HCT116 (cell line): ENCODE results near the gene FAM83G. TPM values are rescaled to one million over a fixed set of nuclear protein-coding genes. Genes with fewer than 3 reads are reported as not detected.

ENCODE experiments used
- ATAC-seq: fragments of 200-7000 bp; cut with Tn5 transposase; 2 replicates; pipeline ENCODE4 v1.9.1; 2020; ENCODE audit warnings: mild to moderate bottlenecking, moderate library complexity
- BruUV-seq: library from RNA; stranded (reverse); fragments of 400-500 nt; replicated peaks from 2 replicates; lab custom pipeline; 2021; lab: Mats Ljungman, UMichigan
- CTCF ChIA-PET: fragments of 300-600 bp; sonication (Branson Sonifier 250); formaldehyde crosslinking; loops from one replicate; lab custom pipeline; 2021; ENCODE audit warnings: antibody characterized with exemption; lab: Charles Lee
- POLR2A ChIA-PET: fragments of 300-600, 350-600 bp; sonication (Branson Sonifier 250); formaldehyde crosslinking; loops from one replicate; lab custom pipeline; 2021; ENCODE audit warnings: antibody characterized with exemption; lab: Charles Lee
- RAD21 ChIA-PET, 2 experiments: fragments of 300-600 bp; sonication (Branson Sonifier 250); formaldehyde crosslinking; loops; one replicate each; lab custom pipeline; 2023; ENCODE audit warnings: low total read pairs in 2 of 2; ENCODE audit not compliant: uncharacterized antibody in 2 of 2, unreplicated experiment in 2 of 2, low non-redundant PET in 1 of 2; lab: Charles Lee
- DNase-seq: peaks from one replicate; pipeline ENCODE4 v3.0.0-alpha.2; 2010; ENCODE audit warnings: low read depth, low spot score
- H2AFZ ChIP-seq: fragments of 200-600 bp; shearing (Covaris generic), sonication (generic); 2 replicates; pipeline ENCODE4 v1.6.1; 2017; ENCODE audit warnings: low read depth, mixed run types, mixed read lengths, antibody characterized with exemption, low read length; ENCODE audit not compliant: poor library complexity, severe bottlenecking
- H3K27ac ChIP-seq: 2 replicates; pipeline ENCODE4 v1.5.1; 2012; ENCODE audit warnings: low read depth, low read length
- H3K27me3 ChIP-seq: fragments of 200-600 bp; sonication (generic); 2 replicates; pipeline ENCODE4 v1.6.1; 2016; ENCODE audit warnings: mixed run types, low read length, mixed read lengths; ENCODE audit not compliant: insufficient read depth
- H3K36me3 ChIP-seq, 2 experiments: fragments of 200-500 bp in 1 of 2; fragments of 200-600 bp in 1 of 2; sonication (Bioruptor generic) in 1 of 2; sonication (generic) in 1 of 2; 2 replicates each; pipeline versions ENCODE4 v1.5.1 to v1.6.1; 2014 to 2016; ENCODE audit warnings: low read length in 2 of 2, inconsistent platforms in 1 of 2, mixed read lengths in 1 of 2, mixed run types in 1 of 2; ENCODE audit not compliant: insufficient read depth in 2 of 2, control insufficient read depth in 1 of 2
- H3K4me1 ChIP-seq, 2 experiments: fragments of 200-600 bp in 1 of 2; sonication (generic) in 1 of 2; 2 replicates each; pipeline versions ENCODE4 v1.5.1 to v1.6.1; 2012 to 2017; ENCODE audit warnings: low read length in 2 of 2, inconsistent platforms in 1 of 2, mild to moderate bottlenecking in 1 of 2, mixed read lengths in 1 of 2, mixed run types in 1 of 2, moderate library complexity in 1 of 2; ENCODE audit not compliant: insufficient read depth in 2 of 2, control insufficient read depth in 1 of 2
- H3K4me2 ChIP-seq: fragments of 200-600 bp; sonication (generic); 2 replicates; pipeline ENCODE4 v1.6.1; 2017; ENCODE audit warnings: mixed run types, low read length, mixed read lengths
- H3K4me3 ChIP-seq, 2 experiments: fragments of 200-600 bp in 1 of 2; sonication (generic) in 1 of 2; replicated peaks in 1 of 2; 2 replicates each; pipeline ENCODE4 v1.5.1; 2011 to 2016; ENCODE audit warnings: low read length in 2 of 2, control low read depth in 1 of 2, low read depth in 1 of 2, mild to moderate bottlenecking in 1 of 2, mixed read lengths in 1 of 2, mixed run types in 1 of 2
- H3K79me2 ChIP-seq: fragments of 200-600 bp; sonication (generic); 2 replicates; pipeline ENCODE4 v1.6.1; 2017; ENCODE audit warnings: mild to moderate bottlenecking, mixed run types, low read length, moderate library complexity, mixed read lengths; ENCODE audit not compliant: insufficient read depth
- H3K9ac ChIP-seq: fragments of 200-600 bp; sonication (generic); 2 replicates; pipeline ENCODE4 v1.6.1; 2016; ENCODE audit warnings: low read length, mixed read lengths
- H3K9me2 ChIP-seq: fragments of 200-600 bp; sonication (generic), shearing (Covaris generic); 2 replicates; pipeline ENCODE4 v1.6.1; 2017; ENCODE audit warnings: mixed run types, mild to moderate bottlenecking, moderate library complexity; ENCODE audit not compliant: insufficient read depth
- H3K9me3 ChIP-seq, 2 experiments: fragments of 200-500 bp in 1 of 2; fragments of 200-600 bp in 1 of 2; sonication (Bioruptor generic) in 1 of 2; sonication (generic) in 1 of 2; 2 replicates each; pipeline ENCODE4 v1.6.1; 2014 to 2017; ENCODE audit warnings: low read length in 2 of 2, mixed read lengths in 2 of 2, inconsistent platforms in 1 of 2, low read depth in 1 of 2, mild to moderate bottlenecking in 1 of 2, mixed run types in 1 of 2, moderate library complexity in 1 of 2; ENCODE audit not compliant: control insufficient read depth in 1 of 2, insufficient read depth in 1 of 2
- H4K20me1 ChIP-seq: fragments of 200-600 bp; sonication (generic), shearing (Covaris generic); 2 replicates; pipeline ENCODE4 v1.6.1; 2017; ENCODE audit warnings: mixed run types, mild to moderate bottlenecking, moderate library complexity; ENCODE audit not compliant: insufficient read depth
- CBX3 ChIP-seq: IDR thresholded peaks from 2 replicates; pipeline ENCODE4 v1.6.1; 2012; ENCODE audit warnings: low read depth
- CEBPB ChIP-seq: IDR thresholded peaks from 2 replicates; pipeline ENCODE4 v1.6.1; 2012; ENCODE audit warnings: low read depth
- EGR1 ChIP-seq: IDR thresholded peaks from 2 replicates; pipeline ENCODE4 v1.6.1; 2012; ENCODE audit warnings: low read depth
- POLR2A ChIP-seq: IDR thresholded peaks from 2 replicates; pipeline ENCODE4 v1.7.0; 2011; ENCODE audit warnings: borderline replicate concordance; ENCODE audit not compliant: insufficient read depth, insufficient read length; ENCODE audit errors: extremely low read depth
- POLR2AphosphoS5 ChIP-seq: IDR thresholded peaks from 2 replicates; pipeline ENCODE4 v1.6.1; 2011; ENCODE audit warnings: mild to moderate bottlenecking, low read depth, low read length, moderate library complexity
- SIN3A ChIP-seq: IDR thresholded peaks from 2 replicates; pipeline ENCODE4 v1.6.1; 2012; ENCODE audit warnings: low read depth
- SP1 ChIP-seq: IDR thresholded peaks from 2 replicates; pipeline ENCODE4 v1.6.1; 2012; ENCODE audit warnings: low read depth
- ZNF274 ChIP-seq: fragments of 200-500 bp; sonication (Bioruptor generic); IDR thresholded peaks from 2 replicates; pipeline ENCODE4 v1.6.1; 2014; ENCODE audit warnings: mild to moderate bottlenecking, low read depth, low read length, inconsistent platforms
- intact Hi-C: fragments of 100-400 bp; cut with micrococcal nuclease; formaldehyde crosslinking; loops from 2 replicates; pipeline ENCODE4 v1.10.0; 2022
- total RNA-seq: library from RNA; stranded (reverse); gene quantifications from one replicate; pipeline ENCODE4 v1.2.1, GENCODE V29; 2021; ENCODE audit not compliant: unreplicated experiment
- TF ChIP-seq, protein P1 (sequence below): IDR thresholded peaks from 2 replicates; pipeline ENCODE4 v1.6.1; 2012
- TF ChIP-seq, protein P2 (sequence below): IDR thresholded peaks from 2 replicates; pipeline ENCODE4 v1.6.1; 2011; ENCODE audit warnings: mild to moderate bottlenecking, low read length, moderate library complexity; ENCODE audit not compliant: insufficient replicate concordance; ENCODE audit errors: extremely low read depth

Gene FAM83G
- total RNA-seq, 1 experiment from 2014 or later: 33.9 TPM

DNA sequence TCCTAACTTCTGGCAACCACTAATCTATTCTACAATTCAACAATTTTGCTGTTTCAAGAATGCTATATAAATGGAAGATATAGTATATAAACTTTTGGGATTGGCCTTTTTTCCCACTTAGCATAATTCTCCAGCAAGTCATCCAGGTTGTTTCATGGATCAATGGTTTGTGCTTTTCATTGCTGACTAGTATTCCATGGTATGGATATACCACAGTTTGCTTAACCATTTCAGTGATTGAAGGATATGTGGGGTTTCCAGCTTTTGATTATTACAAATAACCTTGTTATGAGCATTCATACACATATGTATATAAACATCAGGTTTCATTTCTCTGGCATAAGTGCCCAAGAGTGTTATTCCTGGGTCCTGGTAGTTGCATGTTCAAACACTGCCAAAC is 2.1 kb upstream of the FAM83G start (continued):
- TF ChIP-seq EGR1: no peak
- TF ChIP-seq ZNF274: no peak

DNA sequence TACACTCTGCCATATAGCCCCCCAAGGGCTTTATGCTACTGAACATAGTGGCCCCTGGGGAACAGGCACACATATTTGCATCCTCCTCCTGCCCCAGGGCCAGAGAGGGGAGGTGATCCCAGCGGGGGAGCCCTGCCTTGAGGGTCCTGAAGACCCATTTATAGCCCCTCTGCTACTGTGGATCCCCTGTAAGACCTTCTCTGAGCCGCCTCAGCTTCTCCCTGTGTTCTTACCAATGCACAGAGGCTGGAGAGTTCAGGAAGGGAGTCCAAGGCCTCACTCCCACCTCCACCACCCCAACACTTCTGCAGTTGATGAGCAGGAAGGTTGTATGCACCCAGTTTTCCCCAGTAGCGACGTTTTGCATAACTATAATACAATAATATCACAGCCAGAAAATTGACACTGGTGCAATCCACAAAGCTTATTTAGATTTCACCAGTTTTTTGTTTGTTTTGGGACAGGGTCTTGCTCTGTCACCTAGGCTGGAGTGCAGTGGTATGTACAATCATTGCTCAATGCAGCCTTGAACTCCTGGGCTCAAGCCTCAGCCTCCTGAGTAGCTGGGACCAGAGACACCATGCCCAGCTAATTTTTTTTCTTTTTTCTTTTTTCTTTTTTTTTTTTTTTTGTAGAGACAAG is 1.3 kb upstream of the FAM83G start:
- no peak overlapping the region; the same call in 1 of the 2 replicates for H3K9ac ChIP-seq
- no peaks in the 10 kb centered on the region for H3K9me2 ChIP-seq
- H3K36me3 ChIP-seq: peaks cover 5 to 26% of the 10 kb centered on the region in 2 experiments; a peak in 3 of 4 replicates
- peaks cover 35% of the 10 kb centered on the region for H3K79me2 ChIP-seq
- DNase-seq (no peak), ATAC-seq (no peak)
- H4K20me1 ChIP-seq: no peaks in the 10 kb centered on the region; the same call in 1 of the 2 replicates
- intact Hi-C loops: no loop called here
- peaks cover 13 to 36% of the 10 kb centered on the region in 2 experiments; a peak in 3 of 4 replicates for H3K4me1 ChIP-seq
- no peak overlapping the region for H3K4me3 ChIP-seq
- BruUV-seq: no TSS peak
- peak overlapping the region; percentile 100 for H3K4me2 ChIP-seq
- H3K27ac ChIP-seq: no peak overlapping the region; the same call in 1 of the 2 replicates
- TF ChIP-seq SP1 (no peak), CEBPB (no peak), POLR2AphosphoS5 (no peak)
- TF ChIP-seq, protein P1, sequence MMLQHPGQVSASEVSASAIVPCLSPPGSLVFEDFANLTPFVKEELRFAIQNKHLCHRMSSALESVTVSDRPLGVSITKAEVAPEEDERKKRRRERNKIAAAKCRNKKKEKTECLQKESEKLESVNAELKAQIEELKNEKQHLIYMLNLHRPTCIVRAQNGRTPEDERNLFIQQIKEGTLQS: no peak
- RAD21 ChIA-PET: no interaction called here
- H3K27me3 ChIP-seq: no peaks in the 10 kb centered on the region
- POLR2A ChIA-PET: no interaction called here
- no peak overlapping the region for H2AFZ ChIP-seq
- H3K9me3 ChIP-seq: no peaks in the 10 kb centered on the region
- CTCF ChIA-PET: no interaction called here

DNA sequence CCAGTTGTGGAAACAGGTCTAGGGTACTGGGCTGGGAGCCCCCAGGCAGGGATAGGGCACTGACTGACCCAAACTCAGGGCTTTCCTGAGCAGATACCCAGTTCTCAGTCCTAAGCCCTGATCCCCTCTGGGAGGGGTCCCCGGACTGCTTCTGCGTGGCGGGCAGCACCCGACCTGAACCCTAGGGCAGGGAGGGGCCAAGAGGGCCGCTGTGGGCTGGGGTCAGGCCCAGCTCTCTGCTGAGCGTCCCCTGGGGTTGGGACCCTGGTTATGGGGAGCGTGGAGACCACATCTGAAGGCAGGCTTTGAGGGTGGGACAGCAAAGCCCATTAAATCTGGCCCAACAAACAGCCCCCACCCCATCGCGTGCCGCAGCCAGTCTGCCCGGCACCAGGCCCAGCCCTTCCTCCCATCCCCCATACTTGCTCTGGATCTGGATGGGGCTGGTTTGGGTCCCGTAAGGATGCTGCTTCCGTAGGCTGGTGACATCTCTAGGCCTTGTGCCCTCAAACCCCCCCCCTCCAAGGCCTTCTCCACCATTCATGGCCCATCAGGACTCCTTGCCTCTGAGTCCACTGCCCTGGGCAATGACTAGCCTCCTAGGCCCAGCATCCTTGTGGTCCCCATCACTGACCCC is 691 bp upstream of the FAM83G start:
- Histone ChIP-seq H3K4me1 (peaks cover 13 to 32% of the 10 kb centered on the region in 2 experiments; a peak in 3 of 4 replicates), H2AFZ (peak overlapping the region; percentile 76), H3K36me3 (peaks cover 5 to 31% of the 10 kb centered on the region in 2 experiments; a peak in 3 of 4 replicates), H3K9me2 (no peaks in the 10 kb centered on the region), H3K4me2 (peak overlapping the region; percentile 100), H3K9ac (peak overlapping the region; percentile 85), H3K27ac (peak overlapping the region; percentile 78), H3K27me3 (no peaks in the 10 kb centered on the region), H3K9me3 (no peaks in the 10 kb centered on the region), H3K4me3 (peak overlapping the region; percentile 83 to 84), H4K20me1 (no peaks in the 10 kb centered on the region; the same call in 1 of the 2 replicates), H3K79me2 (peaks cover 40% of the 10 kb centered on the region)
- CTCF ChIA-PET: no interaction called here
- ATAC-seq (no peak), DNase-seq (no peak)
- BruUV-seq: TSS peak; percentile 96
- RAD21 ChIA-PET: no interaction called here
- POLR2A ChIA-PET: no interaction called here
- intact Hi-C loops: no loop called here
- TF ChIP-seq CBX3: no peak
- TF ChIP-seq, protein P1: no peak
- TF ChIP-seq, protein P2, sequence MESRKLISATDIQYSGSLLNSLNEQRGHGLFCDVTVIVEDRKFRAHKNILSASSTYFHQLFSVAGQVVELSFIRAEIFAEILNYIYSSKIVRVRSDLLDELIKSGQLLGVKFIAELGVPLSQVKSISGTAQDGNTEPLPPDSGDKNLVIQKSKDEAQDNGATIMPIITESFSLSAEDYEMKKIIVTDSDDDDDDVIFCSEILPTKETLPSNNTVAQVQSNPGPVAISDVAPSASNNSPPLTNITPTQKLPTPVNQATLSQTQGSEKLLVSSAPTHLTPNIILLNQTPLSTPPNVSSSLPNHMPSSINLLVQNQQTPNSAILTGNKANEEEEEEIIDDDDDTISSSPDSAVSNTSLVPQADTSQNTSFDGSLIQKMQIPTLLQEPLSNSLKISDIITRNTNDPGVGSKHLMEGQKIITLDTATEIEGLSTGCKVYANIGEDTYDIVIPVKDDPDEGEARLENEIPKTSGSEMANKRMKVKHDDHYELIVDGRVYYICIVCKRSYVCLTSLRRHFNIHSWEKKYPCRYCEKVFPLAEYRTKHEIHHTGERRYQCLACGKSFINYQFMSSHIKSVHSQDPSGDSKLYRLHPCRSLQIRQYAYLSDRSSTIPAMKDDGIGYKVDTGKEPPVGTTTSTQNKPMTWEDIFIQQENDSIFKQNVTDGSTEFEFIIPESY: no peak
- TF ChIP-seq EGR1: no peak
- TF ChIP-seq POLR2A: peak; percentile 15
- TF ChIP-seq SIN3A: no peak
